ENCODE results near the gene GTPBP10.
"Not testable (repeated sequence)": the region's sequence is repeated elsewhere in the genome, so short reads cannot be mapped to it uniquely, and the experiment has no call there.

The GTPBP10 gene, protein sequence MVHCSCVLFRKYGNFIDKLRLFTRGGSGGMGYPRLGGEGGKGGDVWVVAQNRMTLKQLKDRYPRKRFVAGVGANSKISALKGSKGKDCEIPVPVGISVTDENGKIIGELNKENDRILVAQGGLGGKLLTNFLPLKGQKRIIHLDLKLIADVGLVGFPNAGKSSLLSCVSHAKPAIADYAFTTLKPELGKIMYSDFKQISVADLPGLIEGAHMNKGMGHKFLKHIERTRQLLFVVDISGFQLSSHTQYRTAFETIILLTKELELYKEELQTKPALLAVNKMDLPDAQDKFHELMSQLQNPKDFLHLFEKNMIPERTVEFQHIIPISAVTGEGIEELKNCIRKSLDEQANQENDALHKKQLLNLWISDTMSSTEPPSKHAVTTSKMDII

DNA sequence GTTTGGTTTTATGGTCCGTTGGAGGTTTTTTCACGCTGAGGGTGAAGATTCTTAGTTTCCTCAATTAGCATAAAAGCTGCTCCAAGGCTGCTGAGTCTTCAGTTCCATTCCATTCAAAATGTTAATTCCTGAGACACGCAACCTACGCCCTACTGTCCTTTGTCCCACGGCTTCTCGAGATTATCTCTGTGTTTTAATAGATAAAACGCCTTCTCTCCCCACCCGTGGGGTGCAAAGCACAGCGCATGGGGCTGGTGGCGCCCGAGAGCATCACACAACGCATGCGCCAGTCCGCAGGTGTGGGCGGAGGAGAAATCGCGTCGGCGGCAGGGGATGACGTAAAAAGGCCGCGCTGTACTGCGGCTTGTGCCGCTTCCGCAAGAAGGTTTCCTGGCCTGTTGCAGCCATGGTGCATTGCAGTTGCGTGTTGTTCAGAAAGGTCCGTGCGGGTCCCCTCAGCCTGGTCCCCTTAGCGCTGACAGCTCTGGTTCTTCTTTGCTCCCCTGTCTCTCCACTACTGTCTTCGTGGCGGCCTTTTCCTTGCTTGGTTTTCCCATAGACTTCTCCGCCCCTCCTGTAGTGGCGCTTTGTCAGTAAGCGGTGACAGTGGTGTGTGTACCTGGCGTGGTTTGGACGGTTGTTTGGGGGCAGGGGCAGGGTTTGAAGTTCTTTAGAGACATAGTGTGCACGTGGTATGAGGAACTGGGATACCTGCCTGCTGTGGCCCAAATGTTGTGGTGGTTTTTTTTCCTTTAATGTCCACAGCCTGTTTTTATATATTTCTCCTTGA lies at the start of gene GTPBP10:
TSS of gene GTPBP10 (plus strand) at position 381 of the 790 bp plus-strand sequence. CDS start at position 407, 26 bp downstream.
- DNase-seq (ENCODE audit: low spot score), result peak; percentile 96

DNA sequence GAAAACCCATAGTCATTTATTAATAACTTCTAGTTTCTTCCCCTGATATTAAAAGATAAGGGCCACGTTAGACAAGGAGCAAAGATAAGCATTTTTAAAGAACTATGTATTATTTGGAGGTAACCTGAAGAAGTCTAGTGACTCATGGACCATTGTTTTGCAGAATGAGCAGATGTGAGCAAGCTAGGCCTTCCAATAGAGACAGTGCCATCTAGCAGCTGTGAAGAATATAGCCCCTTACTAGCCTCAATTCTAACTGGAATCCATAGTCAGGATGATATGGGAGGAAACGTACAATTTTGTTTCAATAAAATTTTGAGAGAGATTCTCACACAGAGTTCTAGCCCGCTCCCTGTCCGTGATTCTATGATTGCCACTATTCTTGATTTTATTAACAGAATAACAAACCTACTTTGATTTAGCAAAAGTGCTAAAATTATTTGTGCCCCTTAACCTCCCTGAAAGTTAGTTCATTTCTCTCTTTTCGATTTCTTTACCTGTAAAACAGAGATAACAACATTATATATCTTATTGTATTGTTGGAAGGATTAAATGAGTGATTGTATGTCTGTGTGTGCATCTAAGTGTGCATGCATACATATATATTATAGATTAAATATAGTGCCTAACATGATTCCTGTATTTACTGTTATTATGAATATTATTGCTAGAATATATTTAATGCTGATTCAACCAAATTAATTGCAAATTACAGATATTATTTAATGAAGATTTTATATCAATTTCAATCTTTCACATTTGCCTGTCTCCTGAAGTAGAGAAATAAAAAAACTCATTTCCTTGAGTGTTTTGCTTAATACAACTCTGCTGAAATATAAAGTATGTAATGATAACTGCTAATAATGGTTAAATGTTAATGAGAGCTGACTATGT lies 48.1 kb upstream of the GTPBP10 start:
- peak; percentile 72 for DNase-seq (ENCODE audit: low spot score)

DNA sequence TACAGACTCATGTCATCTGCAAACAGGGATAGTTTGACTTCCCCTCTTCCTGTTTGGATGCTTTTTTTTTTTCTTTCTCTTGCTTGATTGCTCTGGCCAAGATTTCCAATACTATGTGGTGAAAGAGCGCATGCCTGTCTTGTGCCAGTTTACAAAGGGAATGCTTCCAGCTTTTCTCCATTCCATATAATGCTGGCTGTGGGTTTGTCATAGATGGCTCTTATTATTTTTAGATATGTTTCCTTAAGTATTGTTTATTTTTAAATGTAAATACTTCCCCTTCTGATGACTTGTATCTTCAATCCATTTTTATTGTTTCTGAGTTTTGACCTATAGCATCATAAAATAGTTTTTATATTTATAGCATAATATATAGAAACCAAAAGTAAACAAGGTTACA lies 43.3 kb upstream of the GTPBP10 start:
- DNase-seq (ENCODE audit: low spot score), result no peak

DNA sequence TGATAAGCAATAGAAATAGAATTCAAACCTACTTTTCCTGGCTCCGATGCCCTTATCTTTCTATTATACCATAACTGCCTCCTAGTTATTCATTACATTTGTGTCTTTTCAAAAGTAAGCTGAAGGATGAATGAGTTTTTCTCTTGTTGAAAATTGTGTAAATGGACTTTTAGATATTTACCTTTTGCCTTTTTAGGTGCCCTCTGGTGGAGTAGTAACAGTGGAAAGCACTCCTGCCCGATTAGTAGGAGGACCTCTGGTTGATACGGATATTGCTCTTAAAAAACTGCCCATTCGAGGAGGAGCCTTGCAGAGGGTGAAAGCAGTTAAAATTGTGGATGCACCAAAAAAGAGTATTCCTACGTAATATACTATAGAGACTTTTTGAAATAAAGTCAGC lies 36.6 kb upstream of the GTPBP10 start:
- no peak for DNase-seq (ENCODE audit: low spot score)

DNA sequence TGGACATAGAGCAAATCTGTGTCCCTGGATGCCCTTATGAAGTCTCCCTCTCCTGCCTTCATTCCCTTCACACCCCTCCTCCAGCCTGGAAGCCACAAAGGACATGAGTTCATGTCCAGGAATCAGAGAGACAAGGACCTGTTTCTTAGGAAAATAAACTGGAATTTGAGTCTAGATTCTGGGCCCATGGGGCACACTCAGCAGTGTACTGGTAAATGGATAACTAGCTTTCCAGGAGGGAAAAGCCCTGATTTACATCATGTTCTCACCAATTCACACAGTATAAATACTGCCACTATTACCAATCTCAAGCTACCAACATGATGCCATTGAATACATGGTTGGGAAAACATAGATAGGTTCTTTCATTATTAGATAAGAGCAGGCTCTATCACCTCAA lies 35.3 kb upstream of the GTPBP10 start:
- no peak for DNase-seq (ENCODE audit: low spot score)

DNA sequence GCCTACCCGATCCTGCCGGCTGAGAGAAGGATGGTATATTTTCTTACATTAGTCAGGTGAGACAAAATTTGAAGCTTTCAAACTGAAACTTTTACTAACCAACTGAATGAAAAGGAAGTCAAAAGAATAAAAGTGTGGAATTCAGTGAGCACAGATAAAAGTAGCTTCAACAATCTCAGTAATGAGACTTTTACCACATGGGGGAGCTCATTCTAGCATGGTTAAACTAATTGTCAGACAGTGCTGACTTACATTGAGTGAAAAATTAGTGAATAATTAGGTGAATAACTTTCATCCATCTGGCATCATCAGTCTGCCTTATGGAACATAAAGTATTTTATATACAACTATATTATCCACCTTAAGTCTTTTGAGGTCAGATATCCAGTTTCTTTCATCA lies 33.8 kb upstream of the GTPBP10 start:
- no peak for DNase-seq (ENCODE audit: low spot score)

DNA sequence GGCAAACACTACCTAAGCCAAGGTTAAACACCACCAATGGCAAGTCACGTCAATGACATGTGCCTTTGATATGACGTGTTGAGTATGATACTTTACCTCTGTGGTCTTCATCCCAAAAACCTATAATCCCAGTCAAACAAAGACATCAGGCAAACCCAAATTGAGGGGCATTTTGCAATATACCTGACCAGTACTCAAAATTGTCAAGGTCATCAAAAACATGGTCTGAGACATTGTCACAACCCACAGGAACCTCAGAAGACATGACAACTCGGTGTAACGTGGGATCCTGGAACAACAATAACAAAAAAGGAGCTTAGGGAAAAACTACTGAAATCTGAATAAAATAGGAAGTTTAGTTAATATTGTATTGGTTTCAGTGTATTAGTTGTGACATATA lies 32.6 kb upstream of the GTPBP10 start:
- no peak for DNase-seq (ENCODE audit: low spot score)

DNA sequence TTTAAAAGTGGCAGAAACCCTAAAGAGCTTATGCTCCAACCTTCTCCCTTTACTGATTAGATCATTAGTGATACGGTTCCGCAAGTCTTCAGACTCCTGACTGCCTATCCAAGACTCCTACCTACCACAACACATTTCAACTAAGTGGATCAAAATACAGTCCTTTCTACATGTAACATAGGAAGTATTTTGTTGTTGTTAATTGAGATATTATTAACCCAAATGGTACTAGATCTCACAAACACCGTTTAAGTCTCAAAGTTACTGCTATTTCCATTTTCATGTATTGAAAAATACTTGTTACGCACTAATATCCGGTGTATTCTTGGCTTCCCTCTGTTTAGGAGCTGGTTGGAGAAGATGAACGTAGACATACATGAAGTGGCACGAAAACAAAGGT lies 26.5 kb upstream of the GTPBP10 start:
- no peak for DNase-seq (ENCODE audit: low spot score)

DNA sequence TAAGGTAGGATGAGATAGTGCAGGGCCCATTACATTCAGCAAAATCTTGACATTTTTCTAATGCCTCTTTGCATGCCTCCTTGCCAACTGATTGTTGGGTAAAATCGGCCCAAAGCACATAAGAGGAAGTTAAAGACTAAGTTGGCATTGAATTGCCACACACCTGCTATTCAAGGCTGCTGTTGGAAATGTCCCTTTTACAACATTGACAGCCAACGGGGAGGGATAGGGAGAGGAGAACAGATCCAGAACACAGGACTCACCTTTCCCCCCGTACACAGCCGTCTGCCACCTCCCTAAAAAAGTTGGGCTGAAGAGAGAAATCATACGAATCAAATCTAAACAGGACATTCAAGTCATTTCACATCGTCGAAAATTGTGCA lies 26.1 kb upstream of the GTPBP10 start:
- no peak for DNase-seq (ENCODE audit: low spot score)

DNA sequence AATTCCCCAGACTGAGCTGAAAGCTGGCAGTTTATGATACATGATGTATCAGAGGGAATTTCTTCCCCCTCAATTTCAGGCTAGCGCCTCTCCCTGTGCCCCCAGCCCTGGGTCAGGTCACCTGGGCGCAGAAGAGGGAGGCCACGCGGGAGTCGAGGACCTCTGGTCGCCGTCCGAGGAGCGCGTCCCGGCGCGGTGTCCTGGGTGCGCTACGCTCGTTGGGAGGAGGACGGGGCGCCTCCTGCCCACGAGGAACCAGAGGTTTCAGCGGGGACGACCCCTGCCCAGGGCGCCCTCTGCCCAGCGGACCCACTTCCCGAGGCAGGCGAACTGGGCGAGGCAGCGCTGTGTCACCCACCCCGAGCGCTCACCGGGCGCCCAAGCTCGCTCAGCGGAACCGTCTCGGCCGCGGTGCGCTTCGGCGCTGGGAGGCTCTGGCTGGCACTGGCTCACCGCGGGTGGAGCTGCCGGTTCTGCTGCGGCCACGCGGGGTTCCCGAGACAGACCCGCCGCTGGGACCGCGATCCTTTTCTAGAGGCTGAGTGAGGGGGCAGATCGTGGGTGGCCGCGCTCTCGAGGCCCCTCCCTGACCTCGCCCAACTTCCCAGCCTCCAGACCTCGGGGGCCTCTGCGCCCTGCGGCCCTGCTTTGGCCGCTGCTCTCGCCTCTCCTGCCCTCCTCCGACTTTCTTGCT lies 25.6 kb upstream of the GTPBP10 start, which contains the start of gene FAM237B:
TSS of gene FAM237B (minus strand) at position 504 of the 694 bp plus-strand sequence. CDS start 1,556 bp downstream, outside the sequence.
- no peak for DNase-seq (ENCODE audit: low spot score)

DNA sequence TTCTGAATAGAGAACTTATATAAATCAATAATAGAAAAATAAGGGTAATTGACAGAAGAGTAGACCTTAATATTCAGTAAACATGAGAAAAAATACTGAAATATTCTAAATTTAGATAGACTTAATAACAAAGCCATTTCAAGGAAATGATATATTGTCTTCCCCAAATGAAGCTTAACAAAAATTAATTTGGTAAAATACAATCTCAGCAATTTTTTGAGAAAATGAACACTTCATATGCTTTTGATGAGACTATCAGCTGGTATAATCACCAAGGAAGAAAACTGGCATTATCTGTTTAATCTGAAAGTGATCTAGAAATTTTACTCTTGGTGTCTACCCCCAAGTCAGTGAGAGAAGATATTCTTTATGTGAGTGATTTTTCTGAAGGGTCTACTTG lies 23.7 kb upstream of the GTPBP10 start:
- DNase-seq (ENCODE audit: low spot score), result no peak

DNA sequence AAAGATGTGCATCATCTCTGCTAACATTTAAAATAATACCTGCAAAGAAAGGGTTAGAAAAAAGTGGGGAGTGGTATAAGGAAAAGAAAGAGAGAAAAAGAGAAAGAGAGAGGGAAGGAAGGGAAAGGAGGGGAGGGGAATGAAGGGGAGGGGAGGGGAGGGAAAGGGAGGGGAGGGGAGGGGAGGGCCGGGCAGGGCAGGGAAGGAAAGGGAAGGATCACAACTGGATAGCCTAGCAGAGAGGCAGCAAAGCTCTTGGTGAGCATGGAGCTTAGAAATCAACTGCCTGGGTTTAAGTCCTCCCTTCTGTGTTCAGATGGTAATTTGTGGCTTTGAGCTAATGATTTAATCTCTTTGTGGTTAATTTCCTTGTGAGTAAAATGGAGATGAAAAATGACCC lies 20.0 kb upstream of the GTPBP10 start:
- DNase-seq (ENCODE audit: low spot score), result no peak

DNA sequence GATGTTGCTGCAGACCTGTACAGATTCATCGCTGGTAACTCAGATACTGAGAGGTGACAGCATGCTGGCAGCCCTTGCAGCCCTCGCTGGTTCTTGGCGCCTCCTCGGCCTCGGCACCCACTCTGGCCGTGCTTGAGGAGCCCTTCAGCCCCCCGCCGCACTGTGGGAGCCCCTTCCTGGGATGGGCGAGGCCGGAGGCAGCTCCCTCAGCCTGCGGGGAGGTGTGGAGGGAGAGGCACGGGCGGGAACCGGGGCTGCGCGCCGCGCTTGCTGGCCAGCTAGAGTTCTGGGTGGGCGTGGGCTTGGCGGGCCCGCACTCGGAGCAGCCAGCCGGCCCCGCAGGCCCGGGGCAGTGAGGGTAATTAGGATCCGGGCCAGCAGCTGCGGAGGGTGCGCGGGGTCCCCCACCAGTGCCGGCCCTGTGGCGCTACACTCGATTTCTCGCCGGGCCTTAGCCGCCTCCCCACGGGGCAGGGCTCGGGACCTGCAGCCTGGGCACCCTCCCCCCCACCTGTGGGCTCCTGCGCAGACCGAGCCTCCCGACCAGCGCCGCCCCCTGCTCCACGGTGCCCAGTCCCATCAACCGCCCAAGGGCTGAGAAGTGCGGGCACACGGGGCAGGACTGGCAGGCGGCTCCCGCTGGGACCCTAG lies 12.2 kb upstream of the GTPBP10 start:
- DNase-seq (ENCODE audit: low spot score), result no peak

DNA sequence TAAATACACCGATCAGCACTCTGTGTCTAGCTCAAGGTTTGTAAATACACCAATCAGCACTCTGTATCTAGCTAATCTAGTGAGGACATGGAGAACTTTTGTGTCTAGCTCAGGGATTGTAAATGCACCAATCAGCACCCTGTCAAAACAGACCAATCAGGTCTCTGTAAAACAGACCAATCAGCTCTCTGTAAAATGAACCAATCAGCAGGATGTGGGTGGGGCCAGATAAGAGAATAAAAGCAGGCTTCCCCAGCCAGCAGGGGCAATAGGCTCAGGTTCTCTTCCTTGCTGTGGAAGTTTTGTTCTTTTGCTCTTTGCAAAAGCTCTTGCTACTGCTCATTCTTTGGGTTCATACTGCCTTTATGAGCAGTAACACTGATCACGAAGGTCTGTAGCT lies 11.6 kb upstream of the GTPBP10 start:
- DNase-seq (ENCODE audit: low spot score), result not testable (repeated sequence)

DNA sequence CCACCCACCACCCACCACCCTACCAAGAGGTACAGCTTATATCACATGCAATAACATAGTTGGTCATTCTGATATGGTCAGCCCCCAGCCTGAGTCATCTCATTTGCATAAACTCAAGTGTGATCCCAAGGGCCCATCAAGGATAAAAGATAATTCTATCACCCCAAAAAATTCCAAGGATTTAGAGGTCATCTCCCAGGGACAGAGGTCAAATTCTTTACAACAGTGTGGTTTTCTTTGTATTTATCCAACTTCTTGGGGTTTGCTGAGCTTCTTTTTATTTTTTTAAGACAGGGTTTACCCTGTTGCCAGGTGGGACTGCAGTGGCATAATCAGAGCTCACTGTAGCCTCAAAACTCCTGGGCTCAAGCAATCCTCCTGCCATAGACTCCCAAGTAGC lies 9.4 kb upstream of the GTPBP10 start:
- no peak for DNase-seq (ENCODE audit: low spot score)

DNA sequence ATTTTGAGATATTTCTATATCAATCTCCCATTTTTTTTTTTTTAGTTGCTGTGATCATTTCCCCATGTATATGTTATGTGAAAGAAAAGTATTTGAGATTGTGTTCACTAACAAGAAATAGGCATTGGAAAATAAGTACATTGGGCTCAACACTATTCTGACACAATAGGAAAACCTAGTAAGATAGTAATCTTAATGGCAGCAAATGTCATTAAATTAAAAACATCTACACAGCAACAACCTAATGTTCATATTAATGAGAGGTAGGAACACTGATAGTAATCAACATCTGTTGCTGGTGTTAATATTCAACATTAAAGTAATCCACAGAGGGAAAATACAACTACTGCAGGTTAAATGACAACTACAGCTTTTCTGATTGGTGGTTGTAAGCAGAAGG lies 1.5 kb upstream of the GTPBP10 start:
- DNase-seq (ENCODE audit: low spot score), result no peak

DNA sequence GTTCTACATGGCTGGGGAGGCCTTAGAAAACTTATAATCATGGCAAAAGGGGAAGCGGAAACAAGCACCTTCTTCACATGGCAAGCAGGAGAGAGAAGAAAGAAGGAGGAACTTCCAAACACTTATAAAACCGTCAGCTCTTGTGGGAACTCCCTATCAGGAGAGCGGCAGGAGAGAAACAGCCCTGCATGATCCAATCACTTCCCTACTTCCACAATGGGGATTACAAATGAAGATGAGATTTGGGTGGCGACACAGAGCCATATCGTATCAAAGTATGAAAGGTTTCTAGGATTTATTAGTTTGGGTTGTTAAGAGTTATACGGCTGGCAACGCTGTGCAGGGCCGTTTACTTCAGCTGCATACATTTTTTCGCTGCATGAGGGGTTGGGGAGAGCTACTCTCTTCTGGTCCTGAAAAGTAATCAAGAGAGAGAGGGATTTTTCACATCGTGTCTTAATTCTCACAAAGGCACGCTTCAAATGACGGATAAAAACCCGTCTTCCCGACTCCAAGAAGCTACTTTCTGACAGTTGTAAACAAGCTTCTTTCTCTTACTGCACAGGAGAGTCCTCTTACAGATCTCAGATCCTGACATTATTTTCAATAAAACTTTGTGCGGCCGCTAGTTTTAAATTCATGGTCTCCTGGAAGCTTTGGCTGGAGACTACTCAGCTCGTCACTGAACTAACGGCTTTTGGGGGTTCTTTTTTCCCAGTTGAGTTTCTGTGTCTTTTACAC lies 751 bp upstream of the GTPBP10 start:
- no peak for DNase-seq (ENCODE audit: low spot score)

DNA sequence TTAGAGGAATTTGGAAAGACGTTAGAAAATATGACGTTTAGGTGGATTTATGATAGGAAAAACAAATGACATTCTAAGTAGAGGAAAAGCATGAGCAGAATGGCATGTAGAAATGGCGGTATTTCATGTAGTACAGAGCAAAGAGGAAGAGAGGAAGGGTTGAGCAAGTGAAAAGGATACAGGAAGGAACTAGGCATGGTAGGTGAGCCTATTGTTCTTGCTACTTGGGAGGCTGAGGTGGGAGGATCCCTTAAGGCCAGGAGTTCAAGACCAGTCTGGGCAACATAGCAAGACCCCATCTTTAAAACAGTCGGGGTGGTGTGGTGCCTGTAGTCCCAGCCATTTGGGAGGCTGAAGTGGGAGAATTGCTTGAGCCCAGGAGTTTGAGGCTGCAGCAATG lies 1.2 kb downstream of the GTPBP10 start:
- DNase-seq (ENCODE audit: low spot score), result no peak

DNA sequence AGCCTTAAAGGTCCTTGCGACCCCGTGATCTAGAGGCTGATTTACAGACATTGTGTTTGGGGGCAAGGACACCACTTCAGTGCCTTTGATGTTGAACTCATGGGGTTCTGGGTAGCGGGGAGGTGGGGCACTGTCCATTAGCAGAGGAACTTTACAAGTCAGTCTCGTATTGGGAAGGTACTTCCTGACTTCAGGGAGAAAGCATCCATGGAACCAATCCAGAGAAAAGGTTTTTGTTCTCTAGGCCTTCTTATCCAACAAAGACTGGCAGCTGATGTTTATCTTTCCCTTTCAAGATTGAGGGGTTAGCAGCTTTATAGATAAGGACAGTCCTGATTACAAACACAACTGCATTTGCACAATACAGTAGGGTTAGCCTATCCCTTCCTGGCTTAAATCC lies 2.8 kb downstream of the GTPBP10 start:
- DNase-seq (ENCODE audit: low spot score), result no peak

DNA sequence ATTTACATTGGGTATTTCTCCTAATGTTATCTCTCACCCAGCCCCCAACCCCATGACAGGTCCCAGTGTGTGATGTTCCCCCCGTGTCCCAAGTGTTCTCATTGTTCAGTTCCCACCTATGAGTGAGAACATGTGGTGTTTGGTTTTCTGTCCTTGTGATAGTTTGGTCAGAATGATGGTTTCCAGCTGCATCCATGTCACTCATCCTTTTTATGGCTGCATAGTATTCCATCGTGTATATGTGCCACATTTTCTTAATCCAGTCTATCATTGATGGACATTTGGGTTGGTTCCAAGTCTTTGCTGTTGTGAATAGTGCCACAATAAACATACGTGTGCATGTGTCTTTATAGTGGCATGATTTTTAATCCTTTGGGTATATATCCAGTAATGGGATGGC lies 3.5 kb downstream of the GTPBP10 start:
- DNase-seq (ENCODE audit: low spot score), result not testable (repeated sequence)

Measured in COLO829 (cell line).